Measurements from ENCODE around the gene MED1.
"Not testable (repeated sequence)": the region's sequence is repeated elsewhere in the genome, so short reads cannot be mapped to it uniquely, and the experiment has no call there.

Gene MED1

GRCh38 chr17:39410279-39410678, 40.8 kb downstream of the MED1 start:
- no peak for DNase-seq

GRCh38 chr17:39408360-39408759, 42.7 kb downstream of the MED1 start:
- DNase-seq = no peak

- no peak for DNase-seq
These were observed 44.1 kb downstream of the MED1 start for GRCh38 chr17:39406951-39407350.

- no peak for DNase-seq
These were observed 45.6 kb downstream of the MED1 start for GRCh38 chr17:39405436-39405835.

GRCh38 chr17:39404542-39405378, 46.3 kb downstream of the MED1 start:
- DNase-seq = no peak

- DNase-seq = no peak
These were observed 48.0 kb downstream of the MED1 start for GRCh38 chr17:39402890-39403605.

- DNase-seq = peak; percentile 86
These were observed 48.7 kb downstream of the MED1 start for GRCh38 chr17:39402244-39402889.

GRCh38 chr17:39401412-39402243, 49.4 kb downstream of the MED1 start, which contains the start of gene FBXL20:
Gene FBXL20 (minus strand): TSS chr17:39401626. CDS start chr17:39401402, 224 bp downstream.
- peak; percentile 82 for DNase-seq

- no peak for DNase-seq
These were observed 50.3 kb downstream of the MED1 start for GRCh38 chr17:39400547-39401411.

GRCh38 chr17:39399791-39400190, 51.3 kb downstream of the MED1 start:
- no peak for DNase-seq

- DNase-seq = no peak
These were observed 57.3 kb downstream of the MED1 start for GRCh38 chr17:39393736-39394135.

GRCh38 chr17:39391448-39391847, 59.6 kb downstream of the MED1 start:
- no peak for DNase-seq

GRCh38 chr17:39385040-39385439, 66.0 kb downstream of the MED1 start:
- DNase-seq = no peak

GRCh38 chr17:39380144-39380543, 70.9 kb downstream of the MED1 start:
- no peak for DNase-seq

GRCh38 chr17:39376434-39376833, 74.6 kb downstream of the MED1 start:
- no peak for DNase-seq

- DNase-seq = not testable (repeated sequence)
These were observed 83.3 kb downstream of the MED1 start for GRCh38 chr17:39367805-39368204.

GRCh38 chr17:39365872-39366271, 85.2 kb downstream of the MED1 start:
- no peak for DNase-seq

- no peak for DNase-seq
These were observed 85.8 kb downstream of the MED1 start for GRCh38 chr17:39365242-39365641.

GRCh38 chr17:39364236-39365025, 86.6 kb downstream of the MED1 start:
- DNase-seq = no peak

GRCh38 chr17:39361064-39361463, 90.0 kb downstream of the MED1 start:
- no peak for DNase-seq

- DNase-seq = no peak
These were observed 90.5 kb downstream of the MED1 start for GRCh38 chr17:39360537-39360936.

Data from NCI-H1048 (cell line).